Fibroblast of mammary gland (primary cell): Measurements from ENCODE around the gene RSPH3.

ENCODE experiments used
- DNase-seq: peaks from one replicate; pipeline ENCODE4 v3.0.0-alpha.2; 2010; ENCODE audit warnings: low read depth
- H3K4me3 ChIP-seq: 2 replicates; pipeline ENCODE4 v1.5.1; 2011; ENCODE audit warnings: low read depth, mild to moderate bottlenecking, low read length, moderate library complexity; ENCODE audit not compliant: control insufficient read depth
- CTCF ChIP-seq: conservative IDR thresholded peaks from 2 replicates; pipeline ENCODE4 v1.5.1; 2011; ENCODE audit warnings: low read depth, low read length, inconsistent platforms; ENCODE audit not compliant: control insufficient read depth, insufficient read depth

Gene RSPH3

DNA sequence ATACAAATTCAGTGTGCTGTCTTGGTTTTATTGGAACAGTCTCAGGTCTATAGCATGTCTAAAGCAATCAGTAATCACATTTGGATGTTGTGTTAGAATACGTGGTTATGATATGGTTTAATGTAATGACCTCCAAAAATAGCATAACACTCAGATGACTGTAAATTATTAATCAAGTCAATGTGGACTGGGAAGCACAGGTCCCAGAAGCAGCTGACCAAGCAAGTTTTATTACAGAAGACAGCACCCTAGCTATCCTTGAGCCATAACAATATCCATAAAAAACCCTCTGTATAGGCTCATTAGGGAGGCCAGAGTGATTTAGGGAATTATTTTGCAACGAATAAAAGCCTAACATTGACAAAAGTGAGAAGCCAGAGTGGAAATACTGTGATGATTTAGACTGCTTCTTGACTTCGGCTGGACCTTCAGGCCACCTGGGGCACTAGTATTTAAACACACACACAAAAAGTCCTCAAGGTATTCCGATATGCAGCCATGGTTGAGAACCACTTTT is 66.9 kb downstream of the RSPH3 start:
- H3K4me3 ChIP-seq: no peak overlapping the region
- TF ChIP-seq CTCF: no peak
- DNase-seq: no peak

- no peak for TF ChIP-seq CTCF
- no peak overlapping the region for H3K4me3 ChIP-seq
- DNase-seq: no peak
Observed at GRCh38 chr6:158928068-158928467, 71.9 kb downstream of the RSPH3 start.

- DNase-seq: peak; percentile 59
- no peak for TF ChIP-seq CTCF
- no peak overlapping the region for H3K4me3 ChIP-seq
Observed at GRCh38 chr6:158926414-158926813, 73.6 kb downstream of the RSPH3 start.

- no peak for DNase-seq
- H3K4me3 ChIP-seq: no peak overlapping the region
- no peak for TF ChIP-seq CTCF
Observed at GRCh38 chr6:158924499-158925455, 75.2 kb downstream of the RSPH3 start.

DNA sequence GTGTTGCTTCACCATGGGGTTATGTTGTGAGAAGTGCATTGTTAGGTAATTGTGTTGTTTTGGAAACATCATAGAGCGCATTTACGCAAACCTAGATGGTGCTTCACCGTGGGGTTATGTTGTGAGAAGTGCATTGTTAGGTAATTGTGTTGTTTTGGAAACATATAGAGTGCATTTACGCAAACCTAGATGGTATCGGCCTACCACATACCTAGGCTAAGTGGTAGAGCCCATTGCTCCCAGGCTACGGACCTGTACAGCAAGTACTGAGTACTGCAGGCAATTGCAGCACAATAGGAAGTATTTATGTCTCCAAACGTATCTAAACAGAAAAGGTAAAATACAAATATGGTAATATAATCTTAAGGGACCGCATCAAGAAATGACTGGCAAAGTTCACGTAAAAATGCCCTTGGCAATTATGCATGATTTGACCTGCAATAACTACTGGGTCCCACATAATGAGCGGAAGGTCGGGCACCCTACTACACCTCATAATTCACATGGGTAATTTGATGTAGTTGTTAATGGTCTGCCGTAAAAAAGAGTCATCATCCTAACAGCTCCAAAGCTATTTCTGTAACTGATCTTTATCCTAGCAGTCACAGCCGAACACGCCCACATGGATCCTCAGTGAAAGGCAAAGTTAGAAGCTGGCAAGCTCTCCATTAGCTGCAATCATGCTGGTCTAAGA is 76.0 kb downstream of the RSPH3 start:
- DNase-seq: no peak
- TF ChIP-seq CTCF: no peak
- H3K4me3 ChIP-seq: no peak overlapping the region
